Measurements from ENCODE around the gene SEMA5A.

SEMA5A gene

DNA sequence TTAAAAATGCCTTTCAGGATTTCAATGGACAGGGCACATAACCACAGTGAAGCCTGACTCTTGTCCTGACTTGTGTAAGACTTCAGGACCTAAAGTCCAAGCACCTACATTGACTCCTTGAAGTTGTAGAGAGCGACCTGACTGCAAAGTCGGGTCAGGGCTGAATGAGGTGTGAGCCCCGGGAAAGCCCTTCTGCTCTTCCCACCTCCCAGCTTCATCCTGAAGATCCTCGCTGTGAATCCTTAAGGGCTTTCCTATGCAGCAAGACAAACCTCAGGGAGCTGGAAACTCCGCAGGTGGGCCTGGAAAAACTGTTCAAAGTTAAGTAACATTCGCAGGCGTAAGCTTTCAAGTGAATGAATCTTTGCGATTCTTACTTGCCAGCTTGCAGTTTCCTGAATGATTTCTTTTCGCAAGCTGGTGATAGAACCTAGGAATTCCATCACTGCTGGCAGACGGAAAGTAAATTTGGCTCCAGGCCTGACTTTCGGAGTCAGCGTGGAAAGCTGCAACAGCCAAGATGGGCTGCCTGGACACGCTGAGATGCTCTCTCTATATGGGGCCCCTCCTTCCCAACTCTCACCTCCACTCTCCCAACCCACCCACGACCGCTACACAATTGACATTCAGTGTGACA lies 10.9 kb downstream of the SEMA5A start:
- DNase-seq (ENCODE audit: extremely low spot score) = no peak
- ChIA-PET POLR2A (no interaction called here), CTCF (interaction anchor here (1.1 to 3.3 kb wide), 6 partner anchors 8 to 173 kb away, joined by 3 to 14 read pairs (median 6); no protein-coding TSS in a partner anchor)
- TF ChIP-seq, protein P1, sequence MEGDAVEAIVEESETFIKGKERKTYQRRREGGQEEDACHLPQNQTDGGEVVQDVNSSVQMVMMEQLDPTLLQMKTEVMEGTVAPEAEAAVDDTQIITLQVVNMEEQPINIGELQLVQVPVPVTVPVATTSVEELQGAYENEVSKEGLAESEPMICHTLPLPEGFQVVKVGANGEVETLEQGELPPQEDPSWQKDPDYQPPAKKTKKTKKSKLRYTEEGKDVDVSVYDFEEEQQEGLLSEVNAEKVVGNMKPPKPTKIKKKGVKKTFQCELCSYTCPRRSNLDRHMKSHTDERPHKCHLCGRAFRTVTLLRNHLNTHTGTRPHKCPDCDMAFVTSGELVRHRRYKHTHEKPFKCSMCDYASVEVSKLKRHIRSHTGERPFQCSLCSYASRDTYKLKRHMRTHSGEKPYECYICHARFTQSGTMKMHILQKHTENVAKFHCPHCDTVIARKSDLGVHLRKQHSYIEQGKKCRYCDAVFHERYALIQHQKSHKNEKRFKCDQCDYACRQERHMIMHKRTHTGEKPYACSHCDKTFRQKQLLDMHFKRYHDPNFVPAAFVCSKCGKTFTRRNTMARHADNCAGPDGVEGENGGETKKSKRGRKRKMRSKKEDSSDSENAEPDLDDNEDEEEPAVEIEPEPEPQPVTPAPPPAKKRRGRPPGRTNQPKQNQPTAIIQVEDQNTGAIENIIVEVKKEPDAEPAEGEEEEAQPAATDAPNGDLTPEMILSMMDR (IDR thresholded peaks at IDR 0.05; ENCODE audit: control extremely low read depth, extremely low read depth, low read depth, missing control alignments) = no peak

DNA sequence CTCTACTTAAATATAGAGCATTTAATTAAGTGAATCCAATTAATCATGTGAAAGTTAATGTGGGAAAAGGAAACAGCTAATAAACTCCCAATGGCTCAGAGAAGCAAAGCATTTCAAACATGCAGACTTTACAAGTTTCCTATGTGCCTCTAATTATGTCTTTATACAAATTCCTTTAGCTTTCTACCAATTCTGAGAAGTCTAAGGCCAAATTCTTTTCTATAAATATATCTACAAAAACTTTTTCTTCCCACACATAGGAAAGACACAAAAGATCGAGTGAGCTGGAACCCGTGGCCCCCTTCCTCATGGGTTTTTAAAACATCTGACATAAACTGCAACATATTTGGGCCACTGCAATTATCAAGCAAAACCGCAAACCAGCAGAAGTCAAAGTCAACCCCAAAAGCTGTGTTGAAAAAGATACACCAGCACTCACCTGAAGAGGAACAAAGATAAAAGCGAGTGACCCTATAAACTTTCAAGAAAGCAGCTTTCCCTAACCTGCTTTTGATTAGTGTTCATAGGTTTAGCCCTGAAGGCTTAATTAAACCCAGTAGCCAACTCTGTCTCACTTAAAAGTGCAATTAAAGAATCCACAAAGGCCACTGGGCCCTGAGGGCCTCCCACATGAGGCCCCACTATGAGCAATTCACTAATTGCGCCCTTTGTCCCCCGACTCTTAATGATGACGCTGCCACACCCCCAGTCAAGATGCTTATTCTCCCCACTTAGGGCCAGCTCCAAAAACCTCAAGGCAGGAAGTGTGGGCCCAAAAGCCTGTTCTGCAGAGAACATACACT lies 12.1 kb downstream of the SEMA5A start:
- no peak for DNase-seq (ENCODE audit: extremely low spot score)
- POLR2A ChIA-PET = no interaction called here
- TF ChIP-seq, protein P1 (IDR thresholded peaks at IDR 0.05; ENCODE audit: control extremely low read depth, extremely low read depth, low read depth, missing control alignments) = no peak
- CTCF ChIA-PET = interaction anchor here (1.2 to 3.3 kb wide), 5 partner anchors 10 to 172 kb away, joined by 3 to 14 read pairs (median 8); no protein-coding TSS in a partner anchor

DNA sequence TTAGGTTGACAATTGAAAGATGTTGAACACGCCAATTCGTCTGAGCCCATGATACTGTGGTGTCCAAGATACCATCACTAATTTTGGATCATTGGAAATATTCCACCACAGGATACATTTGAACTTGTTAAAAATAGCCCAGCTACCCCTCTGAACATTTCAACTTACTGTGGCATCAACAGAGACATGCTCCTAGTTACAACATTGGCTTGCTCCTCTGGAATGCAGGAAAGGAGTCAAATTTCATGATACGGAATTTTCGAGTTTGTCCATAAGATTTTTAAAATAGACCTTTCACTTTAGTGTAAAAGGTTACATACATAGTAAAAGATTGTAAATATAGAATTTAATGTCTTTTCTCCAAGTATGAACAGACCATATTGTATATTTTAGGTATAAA lies 12.8 kb downstream of the SEMA5A start:
- DNase-seq (ENCODE audit: extremely low spot score) = no peak
- ChIA-PET POLR2A (no interaction called here), CTCF (interaction anchor here (1.2 to 3.3 kb wide), 3 partner anchors 10 to 12 kb away, joined by 3 to 14 read pairs (median 11); no protein-coding TSS in a partner anchor)
- TF ChIP-seq, protein P1 (IDR thresholded peaks at IDR 0.05; ENCODE audit: control extremely low read depth, extremely low read depth, low read depth, missing control alignments) = no peak

DNA sequence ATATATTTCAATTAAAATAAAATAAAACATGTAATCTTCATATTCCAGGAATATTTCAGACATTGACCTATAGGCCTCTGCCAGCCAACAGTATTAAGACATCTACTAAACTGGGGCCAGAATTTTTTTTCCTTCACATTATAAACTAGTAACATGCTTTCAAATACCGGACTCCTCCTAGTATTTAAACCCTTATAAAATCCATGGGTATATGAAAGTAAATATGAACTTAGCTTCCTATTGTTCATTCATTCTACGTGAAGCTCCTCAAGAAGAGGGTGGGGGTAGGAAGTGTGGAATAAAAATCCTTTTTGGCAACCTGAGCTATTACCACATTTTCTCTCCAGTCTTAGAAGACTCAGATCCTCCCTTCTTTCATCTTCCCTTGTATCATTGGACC lies 16.4 kb downstream of the SEMA5A start:
- TF ChIP-seq, protein P1 (IDR thresholded peaks at IDR 0.05; ENCODE audit: control extremely low read depth, extremely low read depth, low read depth, missing control alignments) = no peak
- POLR2A ChIA-PET = no interaction called here
- no peak for DNase-seq (ENCODE audit: extremely low spot score)
- CTCF ChIA-PET = interaction anchor here (0.9 to 6.1 kb wide), 7 partner anchors 9 to 30 kb away, joined by 3 to 34 read pairs (median 4); no protein-coding TSS in a partner anchor

DNA sequence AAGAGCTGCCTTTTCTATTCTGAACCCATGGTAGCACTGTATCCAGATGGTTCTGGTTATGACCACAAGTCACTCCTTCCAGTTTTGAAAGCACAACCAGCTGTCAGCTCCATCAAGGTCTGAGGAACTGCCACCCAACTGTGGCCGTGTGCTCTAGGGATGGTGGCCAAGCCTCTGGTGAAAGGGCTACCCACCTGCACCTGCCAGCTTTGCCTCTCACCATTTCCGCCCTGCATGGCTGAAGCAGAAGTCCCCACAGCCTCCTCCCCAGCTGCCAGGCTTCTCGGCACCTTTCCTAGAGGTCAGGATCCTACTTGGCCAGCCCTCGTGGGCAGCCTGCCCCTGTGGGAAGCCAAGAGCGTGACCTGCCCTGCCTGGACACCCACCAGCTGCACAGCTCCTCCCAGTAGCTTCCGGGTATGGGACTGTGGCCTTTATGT lies 16.8 kb downstream of the SEMA5A start:
- TF ChIP-seq, protein P1 (IDR thresholded peaks at IDR 0.05; ENCODE audit: control extremely low read depth, extremely low read depth, low read depth, missing control alignments) = no peak
- no peak for DNase-seq (ENCODE audit: extremely low spot score)
- ChIA-PET POLR2A (no interaction called here), CTCF (interaction anchor here (0.9 to 6.1 kb wide), 7 partner anchors 9 to 29 kb away, joined by 3 to 34 read pairs (median 4); no protein-coding TSS in a partner anchor)

DNA sequence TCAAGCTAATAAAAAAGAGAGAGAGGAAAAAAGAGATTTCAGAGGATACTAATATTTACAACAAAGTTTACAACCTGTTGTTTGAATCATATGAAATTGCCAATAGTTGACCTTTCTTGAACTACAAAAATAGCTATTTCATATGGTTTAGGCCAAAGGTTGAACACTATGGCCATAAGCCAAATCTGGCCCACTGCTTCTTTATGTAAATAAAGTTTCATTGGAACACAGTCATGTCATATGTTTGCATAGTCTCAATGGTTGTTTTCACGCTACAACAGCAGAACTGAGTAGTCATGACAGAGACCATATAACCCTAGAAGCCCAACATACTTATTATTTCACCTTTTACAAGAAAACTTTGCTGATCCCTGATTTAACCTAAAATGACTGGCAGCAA lies 20.9 kb downstream of the SEMA5A start:
- POLR2A ChIA-PET = no interaction called here
- TF ChIP-seq, protein P1 (IDR thresholded peaks at IDR 0.05; ENCODE audit: control extremely low read depth, extremely low read depth, low read depth, missing control alignments) = no peak
- CTCF ChIA-PET = interaction anchor here (1.0 to 6.1 kb wide), 4 partner anchors 9 to 23 kb away, joined by 3 to 34 read pairs (median 8); no protein-coding TSS in a partner anchor
- no peak for DNase-seq (ENCODE audit: extremely low spot score)
